ENCODE results near the gene HSH2D. TPM values are rescaled to one million over a fixed set of nuclear protein-coding genes. Genes with fewer than 3 reads are reported as not detected.

HSH2D gene
- total RNA-seq, 4 donors from 2014 or later = 28.0 to 111 (median 58.8) TPM

DNA sequence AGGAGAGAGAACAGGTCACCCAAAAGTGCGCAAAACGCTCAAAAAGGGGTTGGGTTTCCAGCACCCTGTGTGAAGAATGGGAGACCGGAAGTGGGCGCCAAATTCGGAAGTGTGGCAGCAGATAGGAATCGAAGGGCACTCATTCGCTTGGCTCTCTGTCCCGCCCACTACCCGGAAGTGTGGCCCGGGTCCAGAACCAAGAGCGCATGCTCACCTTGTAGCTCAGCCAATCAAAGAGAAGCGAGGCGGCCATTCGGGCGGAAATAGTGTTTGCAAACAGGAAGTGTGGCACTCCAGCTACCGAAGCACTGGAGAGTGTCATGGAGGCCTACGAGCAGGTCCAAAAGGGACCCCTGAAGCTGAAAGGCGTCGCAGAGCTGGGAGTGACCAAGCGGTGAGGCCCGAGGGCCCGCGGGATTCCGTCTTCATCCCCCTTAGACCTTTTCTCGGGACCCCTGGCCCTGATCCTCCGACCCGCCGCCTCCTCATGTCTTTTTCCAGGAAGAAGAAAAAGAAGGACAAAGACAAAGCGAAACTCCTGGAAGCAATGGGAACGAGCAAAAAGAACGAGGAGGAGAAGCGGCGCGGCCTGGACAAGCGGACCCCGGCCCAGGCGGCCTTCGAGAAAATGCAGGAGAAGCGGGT is 41.8 kb downstream of the HSH2D start, which contains the start of gene FAM32A:
TSS of gene FAM32A (plus strand) at position 288 of the 645 bp plus-strand sequence. CDS start at position 321, 33 bp downstream.
- TF ChIP-seq, protein P1, sequence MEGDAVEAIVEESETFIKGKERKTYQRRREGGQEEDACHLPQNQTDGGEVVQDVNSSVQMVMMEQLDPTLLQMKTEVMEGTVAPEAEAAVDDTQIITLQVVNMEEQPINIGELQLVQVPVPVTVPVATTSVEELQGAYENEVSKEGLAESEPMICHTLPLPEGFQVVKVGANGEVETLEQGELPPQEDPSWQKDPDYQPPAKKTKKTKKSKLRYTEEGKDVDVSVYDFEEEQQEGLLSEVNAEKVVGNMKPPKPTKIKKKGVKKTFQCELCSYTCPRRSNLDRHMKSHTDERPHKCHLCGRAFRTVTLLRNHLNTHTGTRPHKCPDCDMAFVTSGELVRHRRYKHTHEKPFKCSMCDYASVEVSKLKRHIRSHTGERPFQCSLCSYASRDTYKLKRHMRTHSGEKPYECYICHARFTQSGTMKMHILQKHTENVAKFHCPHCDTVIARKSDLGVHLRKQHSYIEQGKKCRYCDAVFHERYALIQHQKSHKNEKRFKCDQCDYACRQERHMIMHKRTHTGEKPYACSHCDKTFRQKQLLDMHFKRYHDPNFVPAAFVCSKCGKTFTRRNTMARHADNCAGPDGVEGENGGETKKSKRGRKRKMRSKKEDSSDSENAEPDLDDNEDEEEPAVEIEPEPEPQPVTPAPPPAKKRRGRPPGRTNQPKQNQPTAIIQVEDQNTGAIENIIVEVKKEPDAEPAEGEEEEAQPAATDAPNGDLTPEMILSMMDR (IDR thresholded peaks at IDR 0.05) = peak; percentile 31 to 65 (median 46)
- peak; percentile 88 to 91 for TF ChIP-seq POLR2A (IDR thresholded peaks at IDR 0.05)
- peak; percentile 98 to 100 (median 99) for DNase-seq
- no peaks in the 10 kb centered on the region for H3K9me3 ChIP-seq
- H3K27me3 ChIP-seq = no peaks in the 10 kb centered on the region
- H3K4me3 ChIP-seq = peak within 1 kb of the TSS; percentile 56 to 93 (median 88)
- H3K4me1 ChIP-seq = peaks cover 0 to 27% (median 3%) of the 10 kb centered on the region in 4 donors
- peaks cover 0 to 33% (median 0%) of the 10 kb centered on the region in 3 donors for H3K36me3 ChIP-seq
- peak within 1 kb of the TSS; percentile 75 to 87 (median 82) for H3K27ac ChIP-seq

DNA sequence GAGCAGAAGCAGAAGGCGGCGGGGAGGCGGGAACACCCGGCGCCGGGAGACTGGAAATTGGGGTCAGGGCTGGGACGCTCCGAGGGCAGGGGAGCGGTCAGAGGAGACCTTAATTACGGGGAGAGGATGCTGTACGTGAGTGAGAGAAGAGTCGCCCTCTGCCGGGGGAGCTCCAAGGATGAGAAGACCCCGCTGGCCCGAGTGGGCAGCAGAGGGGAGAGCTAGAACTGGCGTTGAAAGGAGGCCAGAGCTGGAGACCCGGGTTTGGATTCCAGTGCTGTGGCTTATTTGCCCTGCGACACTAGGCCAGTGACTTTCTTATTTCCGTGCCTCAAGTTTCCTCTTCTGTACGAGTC is 42.3 kb downstream of the HSH2D start:
- Histone ChIP-seq H3K27me3 (no peaks in the 10 kb centered on the region), H3K9me3 (no peaks in the 10 kb centered on the region), H3K4me1 (peaks cover 0 to 27% (median 3%) of the 10 kb centered on the region in 4 donors), H3K27ac (peak overlapping the region; percentile 75 to 87 (median 82)), H3K4me3 (peak overlapping the region; percentile 56 to 93 (median 88)), H3K36me3 (peaks cover 0 to 38% (median under 1%) of the 10 kb centered on the region in 3 donors)
- DNase-seq = peak; percentile 64 to 76 (median 67)
- TF ChIP-seq, protein P1 (IDR thresholded peaks at IDR 0.05) = peak in 4 of 6 experiments; percentile 18 to 33 (median 25)
- no peak for TF ChIP-seq POLR2A (IDR thresholded peaks at IDR 0.05)

DNA sequence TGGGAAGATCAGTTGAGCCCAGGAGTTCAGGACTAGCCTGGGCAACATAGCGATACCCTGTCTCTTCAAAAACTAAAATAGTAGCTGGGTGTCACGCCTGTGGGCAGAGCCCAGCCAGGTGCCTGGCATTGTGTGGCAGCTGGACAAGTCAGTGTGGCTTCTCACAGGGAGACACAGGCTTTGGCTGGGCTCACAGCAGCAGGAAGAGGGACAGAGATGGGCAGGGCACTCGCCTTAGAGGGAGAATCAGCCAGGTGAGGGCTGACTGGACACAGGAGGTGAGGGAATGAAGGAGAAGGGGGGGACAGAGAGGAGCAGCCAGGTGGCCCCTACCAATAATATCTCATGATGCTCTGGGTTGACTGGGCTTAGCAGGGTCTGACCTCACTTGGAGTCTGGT is 45.0 kb downstream of the HSH2D start:
- Histone ChIP-seq H3K27ac (no peak overlapping the region), H3K4me3 (no peak overlapping the region), H3K9me3 (no peaks in the 10 kb centered on the region), H3K36me3 (peaks cover 0 to 65% (median 6%) of the 10 kb centered on the region in 3 donors), H3K4me1 (peaks cover 0 to 27% (median 3%) of the 10 kb centered on the region in 4 donors), H3K27me3 (no peaks in the 10 kb centered on the region)
- TF ChIP-seq, protein P1 (IDR thresholded peaks at IDR 0.05) = no peak
- no peak for TF ChIP-seq POLR2A (IDR thresholded peaks at IDR 0.05)
- DNase-seq = no peak

DNA sequence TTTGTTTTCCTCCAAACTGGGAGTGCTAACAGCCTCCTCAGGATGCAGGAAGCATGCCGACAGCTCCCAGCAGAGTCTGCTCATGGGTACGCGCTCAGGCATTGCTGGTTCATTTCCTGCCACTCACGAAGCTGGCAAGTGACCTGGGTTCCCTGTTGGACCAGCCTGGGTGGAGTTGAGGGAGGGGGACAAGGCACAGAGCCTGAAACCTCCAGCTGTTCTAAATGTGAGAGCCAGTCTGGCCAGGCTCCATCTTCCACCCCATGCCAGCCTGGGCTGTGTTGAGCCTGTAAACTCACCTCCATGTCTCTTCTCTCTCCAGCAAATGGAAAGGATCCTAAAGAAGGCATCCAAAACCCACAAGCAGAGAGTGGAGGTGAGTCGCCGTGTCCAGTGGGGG is 46.7 kb downstream of the HSH2D start:
- no peak overlapping the region for H3K4me3 ChIP-seq
- DNase-seq = no peak
- H3K4me1 ChIP-seq = peaks cover 0 to 24% (median 3%) of the 10 kb centered on the region in 4 donors
- H3K27ac ChIP-seq = no peak overlapping the region
- no peaks in the 10 kb centered on the region for H3K9me3 ChIP-seq
- TF ChIP-seq POLR2A (IDR thresholded peaks at IDR 0.05) = no peak
- TF ChIP-seq, protein P1 (IDR thresholded peaks at IDR 0.05) = no peak
- no peaks in the 10 kb centered on the region for H3K27me3 ChIP-seq
- H3K36me3 ChIP-seq = peaks cover 0 to 66% (median 6%) of the 10 kb centered on the region in 3 donors

DNA sequence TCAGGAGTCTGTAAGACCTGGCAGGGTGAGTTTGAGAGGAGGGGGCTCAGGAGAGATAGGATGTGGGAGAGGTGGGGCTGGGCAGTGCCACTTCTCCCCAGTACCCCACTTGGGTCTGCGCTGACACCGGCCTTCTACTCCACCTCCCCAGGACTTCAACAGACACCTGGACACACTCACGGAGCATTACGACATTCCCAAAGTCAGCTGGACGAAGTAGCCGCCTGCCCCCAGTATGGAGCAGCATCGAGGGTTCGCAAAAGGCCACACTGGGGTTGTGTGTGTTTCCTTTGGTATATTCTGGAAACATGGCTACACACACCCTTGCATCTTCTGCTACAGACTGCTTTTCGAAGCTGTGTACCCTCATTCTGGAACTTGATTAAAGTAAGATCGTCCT is 47.3 kb downstream of the HSH2D start:
- no peak for DNase-seq
- Histone ChIP-seq H3K4me1 (peaks cover 0 to 24% (median 3%) of the 10 kb centered on the region in 4 donors), H3K27me3 (no peaks in the 10 kb centered on the region), H3K4me3 (no peak overlapping the region), H3K9me3 (no peaks in the 10 kb centered on the region), H3K36me3 (peaks cover 0 to 66% (median 6%) of the 10 kb centered on the region in 3 donors), H3K27ac (no peak overlapping the region)
- no peak for TF ChIP-seq POLR2A (IDR thresholded peaks at IDR 0.05)
- TF ChIP-seq, protein P1 (IDR thresholded peaks at IDR 0.05) = no peak

Measured in Peyer's patch (tissue), 4 donors.